ENCODE results near the gene ADAP1. TPM values are rescaled to one million over a fixed set of nuclear protein-coding genes. Genes with fewer than 3 reads are reported as not detected.

ADAP1 gene
- total RNA-seq, 2 donors from 2014 or later, result 3.8 to 6.5 TPM

- no peaks in the 10 kb centered on the region for H3K36me3 Mint-ChIP-seq (ENCODE audit: low read depth)
- Histone ChIP-seq H3K27me3 (ENCODE audit: control insufficient read depth, insufficient read depth, low read length, poor library complexity, severe bottlenecking) (no peaks in the 10 kb centered on the region), H3K4me3 (ENCODE audit: low read length) (no peak overlapping the region), H3K9ac (ENCODE audit: extremely low read depth, low read length, poor library complexity, severe bottlenecking) (no peak overlapping the region), H3K27ac (ENCODE audit: low read depth, low read length) (no peak overlapping the region), H3K4me1 (ENCODE audit: control insufficient read depth, insufficient read depth, low read length) (peaks cover 2% of the 10 kb centered on the region), H3K9me3 (ENCODE audit: control insufficient read depth, low read length) (no peaks in the 10 kb centered on the region), H3K36me3 (ENCODE audit: control insufficient read depth, insufficient read depth, low read length) (no peaks in the 10 kb centered on the region)
- WGBS, 2 experiments (ENCODE audit: insufficient coverage in 1 of 2, insufficient read length in 1 of 2), result 81 to 86% methylated on average over 17 to 21 of the region's 21 CpGs
- H3K4me3 Mint-ChIP-seq, result no peak overlapping the region
- H3K27me3 Mint-ChIP-seq (ENCODE audit: insufficient read depth), result no peaks in the 10 kb centered on the region
- no peaks in the 10 kb centered on the region for H3K4me1 Mint-ChIP-seq
- no peak overlapping the region for H3K27ac Mint-ChIP-seq
- TF ChIP-seq, protein P1, sequence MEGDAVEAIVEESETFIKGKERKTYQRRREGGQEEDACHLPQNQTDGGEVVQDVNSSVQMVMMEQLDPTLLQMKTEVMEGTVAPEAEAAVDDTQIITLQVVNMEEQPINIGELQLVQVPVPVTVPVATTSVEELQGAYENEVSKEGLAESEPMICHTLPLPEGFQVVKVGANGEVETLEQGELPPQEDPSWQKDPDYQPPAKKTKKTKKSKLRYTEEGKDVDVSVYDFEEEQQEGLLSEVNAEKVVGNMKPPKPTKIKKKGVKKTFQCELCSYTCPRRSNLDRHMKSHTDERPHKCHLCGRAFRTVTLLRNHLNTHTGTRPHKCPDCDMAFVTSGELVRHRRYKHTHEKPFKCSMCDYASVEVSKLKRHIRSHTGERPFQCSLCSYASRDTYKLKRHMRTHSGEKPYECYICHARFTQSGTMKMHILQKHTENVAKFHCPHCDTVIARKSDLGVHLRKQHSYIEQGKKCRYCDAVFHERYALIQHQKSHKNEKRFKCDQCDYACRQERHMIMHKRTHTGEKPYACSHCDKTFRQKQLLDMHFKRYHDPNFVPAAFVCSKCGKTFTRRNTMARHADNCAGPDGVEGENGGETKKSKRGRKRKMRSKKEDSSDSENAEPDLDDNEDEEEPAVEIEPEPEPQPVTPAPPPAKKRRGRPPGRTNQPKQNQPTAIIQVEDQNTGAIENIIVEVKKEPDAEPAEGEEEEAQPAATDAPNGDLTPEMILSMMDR (conservative IDR thresholded peaks at IDR 0.05), result no peak
- H3K9me3 Mint-ChIP-seq, result no peaks in the 10 kb centered on the region
- no peak for DNase-seq
Observed at GRCh38 chr7:927031-927671, 27.3 kb downstream of the ADAP1 start.

DNA sequence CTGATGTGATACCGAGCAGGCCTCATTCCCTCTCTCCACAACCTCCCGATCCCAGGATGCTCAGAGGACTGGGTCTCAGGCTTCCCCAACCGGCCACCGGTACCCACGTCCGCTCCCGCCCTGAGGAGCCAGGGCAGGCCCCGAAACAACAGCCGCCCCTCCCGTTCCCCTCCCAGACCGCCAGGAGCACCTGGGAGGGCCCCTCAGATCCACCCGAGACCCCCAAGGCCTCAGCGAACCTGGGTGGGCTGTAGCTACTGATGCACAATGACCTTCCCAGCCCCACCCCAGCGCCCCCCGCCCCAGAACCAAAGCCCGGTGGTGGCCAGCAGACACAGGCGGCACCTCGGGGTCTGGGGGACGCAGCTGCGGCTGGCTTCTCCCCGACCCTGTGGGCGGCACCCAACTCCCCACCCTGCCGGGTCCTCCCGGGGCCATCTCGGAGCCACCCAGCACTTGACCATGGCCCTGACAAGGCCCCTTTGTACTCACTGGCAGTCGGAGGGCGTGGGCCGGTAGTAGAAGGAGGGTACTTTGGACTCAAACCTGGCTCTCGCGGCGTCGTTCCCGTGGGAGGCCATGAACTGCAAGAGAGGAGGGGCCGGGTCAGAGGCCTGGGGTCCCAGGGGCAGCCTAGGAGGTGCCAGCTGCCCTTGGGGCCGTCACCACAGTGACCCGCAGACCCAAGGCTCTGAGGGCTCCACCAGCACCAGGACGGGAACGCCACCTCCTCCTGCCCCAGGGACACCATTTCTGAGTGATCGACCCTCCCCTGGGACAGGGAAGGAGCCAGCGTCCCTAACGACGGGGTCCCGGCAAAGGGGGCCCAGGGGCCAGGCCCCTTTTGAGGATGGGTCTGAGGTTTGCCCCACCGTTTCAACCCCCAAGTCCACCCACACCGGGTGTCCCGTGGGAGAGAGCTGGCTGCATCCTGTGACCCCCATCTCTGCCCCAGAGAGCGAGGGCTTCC is 28.1 kb downstream of the ADAP1 start:
- H3K36me3 ChIP-seq (ENCODE audit: control insufficient read depth, insufficient read depth, low read length), result no peaks in the 10 kb centered on the region
- no peaks in the 10 kb centered on the region for H3K9me3 ChIP-seq (ENCODE audit: control insufficient read depth, low read length)
- no peaks in the 10 kb centered on the region for H3K9me3 Mint-ChIP-seq
- TF ChIP-seq, protein P1 (conservative IDR thresholded peaks at IDR 0.05), result no peak
- no peak overlapping the region for H3K27ac Mint-ChIP-seq
- no peak overlapping the region for H3K4me3 ChIP-seq (ENCODE audit: low read length)
- WGBS, 2 experiments (ENCODE audit: insufficient coverage in 1 of 2, insufficient read length in 1 of 2), result 88 to 92% methylated on average over 19 to 47 of the region's 47 CpGs
- no peak overlapping the region for H3K4me3 Mint-ChIP-seq
- H3K27me3 Mint-ChIP-seq (ENCODE audit: insufficient read depth), result no peaks in the 10 kb centered on the region
- no peaks in the 10 kb centered on the region for H3K36me3 Mint-ChIP-seq (ENCODE audit: low read depth)
- no peaks in the 10 kb centered on the region for H3K27me3 ChIP-seq (ENCODE audit: control insufficient read depth, insufficient read depth, low read length, poor library complexity, severe bottlenecking)
- no peak overlapping the region for H3K9ac ChIP-seq (ENCODE audit: extremely low read depth, low read length, poor library complexity, severe bottlenecking)
- no peaks in the 10 kb centered on the region for H3K4me1 Mint-ChIP-seq
- no peak for DNase-seq
- peaks cover 2% of the 10 kb centered on the region for H3K4me1 ChIP-seq (ENCODE audit: control insufficient read depth, insufficient read depth, low read length)
- H3K27ac ChIP-seq (ENCODE audit: low read depth, low read length), result no peak overlapping the region

GRCh38 chr7:925601-926000 is 28.9 kb downstream of the ADAP1 start:
- H3K27ac ChIP-seq (ENCODE audit: low read depth, low read length), result no peak overlapping the region
- H3K4me1 ChIP-seq (ENCODE audit: control insufficient read depth, insufficient read depth, low read length), result peaks cover 2% of the 10 kb centered on the region
- H3K27me3 Mint-ChIP-seq (ENCODE audit: insufficient read depth), result no peaks in the 10 kb centered on the region
- H3K9me3 Mint-ChIP-seq, result no peaks in the 10 kb centered on the region
- no peak overlapping the region for H3K4me3 Mint-ChIP-seq
- no peak overlapping the region for H3K9ac ChIP-seq (ENCODE audit: extremely low read depth, low read length, poor library complexity, severe bottlenecking)
- no peaks in the 10 kb centered on the region for H3K36me3 ChIP-seq (ENCODE audit: control insufficient read depth, insufficient read depth, low read length)
- no peaks in the 10 kb centered on the region for H3K36me3 Mint-ChIP-seq (ENCODE audit: low read depth)
- H3K4me3 ChIP-seq (ENCODE audit: low read length), result no peak overlapping the region
- DNase-seq, result no peak
- TF ChIP-seq, protein P1 (conservative IDR thresholded peaks at IDR 0.05), result no peak
- H3K27me3 ChIP-seq (ENCODE audit: control insufficient read depth, insufficient read depth, low read length, poor library complexity, severe bottlenecking), result no peaks in the 10 kb centered on the region
- H3K27ac Mint-ChIP-seq, result no peak overlapping the region
- no peaks in the 10 kb centered on the region for H3K4me1 Mint-ChIP-seq
- WGBS, 2 experiments (ENCODE audit: insufficient coverage in 1 of 2, insufficient read length in 1 of 2), result 85 to 92% methylated on average over 15 to 18 of the region's 18 CpGs
- no peaks in the 10 kb centered on the region for H3K9me3 ChIP-seq (ENCODE audit: control insufficient read depth, low read length)
